Mesendoderm (in vitro differentiated cells): Measurements from ENCODE around the gene PCDHGB1.

Experiments
- DNase-seq: peaks from one replicate; pipeline ENCODE4 v3.0.0; 2013
- H2AK5ac ChIP-seq: 2 replicates; pipeline ENCODE4 v1.6.1; 2013; ENCODE audit warnings: low read length, inconsistent platforms
- H2BK120ac ChIP-seq: 2 replicates; pipeline ENCODE4 v1.6.1; 2013; ENCODE audit warnings: low read depth, mild to moderate bottlenecking, low read length, moderate library complexity, mixed read lengths
- H2BK15ac ChIP-seq: replicated peaks from 2 replicates; pipeline ENCODE4 v1.6.1; 2013; ENCODE audit warnings: low read depth, mild to moderate bottlenecking, moderate library complexity
- H2BK5ac ChIP-seq: 2 replicates; pipeline ENCODE4 v1.6.1; 2013; ENCODE audit warnings: low read length, inconsistent platforms
- H3K18ac ChIP-seq: 2 replicates; pipeline ENCODE4 v1.6.1; 2013; ENCODE audit warnings: mild to moderate bottlenecking, low read length, mixed read lengths
- H3K23ac ChIP-seq: one replicate; pipeline ENCODE4 v1.6.1; 2013; ENCODE audit warnings: low read length
- H3K27ac ChIP-seq: 2 replicates; pipeline ENCODE4 v1.5.1; 2013; ENCODE audit warnings: low read depth, mild to moderate bottlenecking, inconsistent platforms, low read length, moderate library complexity
- H3K27me3 ChIP-seq: 2 replicates; pipeline ENCODE4 v1.6.1; 2013; ENCODE audit warnings: low read length, control low read depth, mild to moderate bottlenecking, inconsistent platforms; ENCODE audit not compliant: insufficient read depth, poor library complexity
- H3K36me3 ChIP-seq: 2 replicates; pipeline ENCODE4 v1.6.1; 2013; ENCODE audit warnings: low read length, inconsistent platforms; ENCODE audit not compliant: control insufficient read depth, insufficient read depth
- H3K4ac ChIP-seq: one replicate; pipeline ENCODE4 v1.6.1; 2013; ENCODE audit warnings: low read depth, mild to moderate bottlenecking, low read length, moderate library complexity
- H3K4me1 ChIP-seq: 2 replicates; pipeline ENCODE4 v1.6.1; 2013; ENCODE audit warnings: low read depth, low read length, inconsistent platforms; ENCODE audit not compliant: control insufficient read depth
- H3K4me2 ChIP-seq: 2 replicates; pipeline ENCODE4 v1.6.1; 2013; ENCODE audit warnings: low read length
- H3K4me3 ChIP-seq: 2 replicates; pipeline ENCODE4 v1.5.1; 2013; ENCODE audit warnings: mild to moderate bottlenecking, low read length
- H3K56ac ChIP-seq: one replicate; pipeline ENCODE4 v1.6.1; 2013; ENCODE audit warnings: low read length
- H3K79me1 ChIP-seq: 2 replicates; pipeline ENCODE4 v1.6.1; 2013; ENCODE audit warnings: low read length, inconsistent platforms
- H3K79me2 ChIP-seq: 2 replicates; pipeline ENCODE4 v1.6.1; 2013; ENCODE audit warnings: mild to moderate bottlenecking, low read length; ENCODE audit not compliant: control insufficient read depth, insufficient read depth
- H3K9ac ChIP-seq: 2 replicates; pipeline ENCODE4 v1.6.1; 2013; ENCODE audit warnings: low read length, inconsistent platforms
- H4K5ac ChIP-seq: one replicate; pipeline ENCODE4 v1.6.1; 2013; ENCODE audit warnings: low read length
- H4K8ac ChIP-seq: one replicate; pipeline ENCODE4 v1.6.1; 2013; ENCODE audit warnings: low read depth, mild to moderate bottlenecking, control low read depth, low read length, moderate library complexity
- WGBS: extraction: QIAGEN DNeasy Blood & Tissue Kit; methylation state at CpG from one replicate; pipeline ENCODE4 v1.1.7; 2013; ENCODE audit warnings: low lambda C conversion rate, missing lambda C conversion rate; ENCODE audit not compliant: insufficient coverage; ENCODE audit errors: extremely low coverage; 5-methylcytosine and 5-hydroxymethylcytosine counted together

PCDHGB1 gene

DNA sequence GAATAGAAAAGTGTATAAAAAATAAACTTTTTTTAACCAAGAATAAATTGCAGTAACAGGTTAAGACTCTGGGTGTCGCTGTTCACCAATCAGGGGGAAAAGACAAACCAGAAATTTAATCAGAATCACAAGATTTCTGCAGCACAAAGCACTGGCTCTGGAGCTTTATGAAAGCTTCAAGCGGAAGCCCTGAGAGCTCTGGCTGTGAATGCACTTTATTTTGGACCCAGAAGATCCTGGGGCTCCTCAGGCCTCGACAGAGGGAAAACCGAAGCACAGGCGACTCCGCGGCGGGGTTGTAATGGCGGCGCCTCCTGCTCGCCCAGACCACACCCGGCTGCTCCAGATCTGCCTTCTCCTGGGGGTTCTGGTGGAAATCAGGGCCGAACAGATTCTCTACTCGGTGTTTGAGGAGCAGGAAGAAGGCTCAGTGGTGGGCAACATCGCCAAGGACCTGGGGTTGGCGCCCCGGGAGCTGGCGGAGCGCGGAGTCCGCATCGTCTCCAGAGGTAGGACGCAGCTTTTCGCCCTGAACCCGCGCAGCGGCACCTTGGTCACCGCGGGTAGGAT is 5.1 kb downstream of the PCDHGB1 start, which contains the start of gene PCDHGA4:
PCDHGA4 (plus strand) TSS at position 122 of the 570 bp plus-strand sequence; CDS start at position 209, 87 bp downstream.
- no peak within 1 kb of the TSS for H3K18ac ChIP-seq
- no peak within 1 kb of the TSS for H3K4me3 ChIP-seq
- no peak within 1 kb of the TSS for H3K27ac ChIP-seq
- no peak within 1 kb of the TSS for H4K8ac ChIP-seq
- H2AK5ac ChIP-seq: no peak within 1 kb of the TSS
- no peaks in the 10 kb centered on the region for H3K36me3 ChIP-seq
- no peak for DNase-seq
- H3K4me2 ChIP-seq: no peak within 1 kb of the TSS
- no peaks in the 10 kb centered on the region for H3K4me1 ChIP-seq
- H4K5ac ChIP-seq: no peak within 1 kb of the TSS
- H3K56ac ChIP-seq: no peak within 1 kb of the TSS
- H3K79me1 ChIP-seq: no peaks in the 10 kb centered on the region
- H3K4ac ChIP-seq: no peak within 1 kb of the TSS
- no peak within 1 kb of the TSS for H2BK15ac ChIP-seq
- no peak within 1 kb of the TSS for H2BK120ac ChIP-seq
- no CpG with 5 or more reads among the region's 29 CpGs for WGBS
- H3K23ac ChIP-seq: no peak within 1 kb of the TSS
- no peak within 1 kb of the TSS for H2BK5ac ChIP-seq
- H3K79me2 ChIP-seq: no peaks in the 10 kb centered on the region
- no peak within 1 kb of the TSS for H3K9ac ChIP-seq
- H3K27me3 ChIP-seq: no peaks in the 10 kb centered on the region

DNA sequence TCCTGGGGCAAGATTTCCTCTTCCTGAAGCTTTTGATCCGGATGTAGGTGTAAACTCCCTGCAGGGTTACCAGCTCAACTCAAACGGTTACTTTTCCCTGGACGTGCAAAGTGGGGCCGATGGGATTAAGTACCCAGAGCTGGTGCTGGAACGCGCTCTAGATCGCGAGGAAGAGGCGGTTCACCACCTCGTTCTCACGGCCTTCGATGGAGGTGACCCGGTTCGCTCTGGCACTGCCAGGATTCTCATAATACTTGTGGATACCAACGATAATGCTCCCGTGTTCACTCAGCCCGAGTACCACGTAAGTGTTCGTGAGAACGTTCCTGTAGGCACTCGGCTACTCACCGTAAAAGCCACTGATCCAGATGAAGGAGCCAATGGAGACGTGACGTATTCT is 5.7 kb downstream of the PCDHGB1 start:
- Histone ChIP-seq H3K18ac (no peak overlapping the region), H3K9ac (no peak overlapping the region), H2BK15ac (no peak overlapping the region), H3K27ac (no peak overlapping the region), H3K4ac (no peak overlapping the region), H3K27me3 (no peaks in the 10 kb centered on the region), H3K4me3 (no peak overlapping the region), H3K4me2 (no peak overlapping the region), H3K56ac (no peak overlapping the region), H3K4me1 (no peaks in the 10 kb centered on the region), H2AK5ac (no peak overlapping the region), H2BK120ac (no peak overlapping the region), H2BK5ac (no peak overlapping the region), H4K5ac (no peak overlapping the region), H4K8ac (no peak overlapping the region), H3K23ac (no peak overlapping the region), H3K79me2 (no peaks in the 10 kb centered on the region), H3K79me1 (no peaks in the 10 kb centered on the region), H3K36me3 (no peaks in the 10 kb centered on the region)
- no CpG with 5 or more reads among the region's 24 CpGs for WGBS
- DNase-seq: no peak

- H3K27me3 ChIP-seq: no peaks in the 10 kb centered on the region
- no peaks in the 10 kb centered on the region for H3K79me2 ChIP-seq
- no peak overlapping the region for H3K4ac ChIP-seq
- no peaks in the 10 kb centered on the region for H3K36me3 ChIP-seq
- no peak overlapping the region for H4K8ac ChIP-seq
- no peak overlapping the region for H2BK5ac ChIP-seq
- H2AK5ac ChIP-seq: no peak overlapping the region
- no peak overlapping the region for H3K18ac ChIP-seq
- H3K4me3 ChIP-seq: no peak overlapping the region
- H3K27ac ChIP-seq: no peak overlapping the region
- no peak for DNase-seq
- H3K9ac ChIP-seq: no peak overlapping the region
- no peaks in the 10 kb centered on the region for H3K4me1 ChIP-seq
- H3K23ac ChIP-seq: no peak overlapping the region
- no peaks in the 10 kb centered on the region for H3K79me1 ChIP-seq
- H2BK15ac ChIP-seq: no peak overlapping the region
- no peak overlapping the region for H2BK120ac ChIP-seq
- no CpG with 5 or more reads among the region's 5 CpGs for WGBS
- H3K4me2 ChIP-seq: no peak overlapping the region
- no peak overlapping the region for H3K56ac ChIP-seq
- no peak overlapping the region for H4K5ac ChIP-seq
These were observed 6.2 kb downstream of the PCDHGB1 start for GRCh38 chr5:141356133-141356532.

DNA sequence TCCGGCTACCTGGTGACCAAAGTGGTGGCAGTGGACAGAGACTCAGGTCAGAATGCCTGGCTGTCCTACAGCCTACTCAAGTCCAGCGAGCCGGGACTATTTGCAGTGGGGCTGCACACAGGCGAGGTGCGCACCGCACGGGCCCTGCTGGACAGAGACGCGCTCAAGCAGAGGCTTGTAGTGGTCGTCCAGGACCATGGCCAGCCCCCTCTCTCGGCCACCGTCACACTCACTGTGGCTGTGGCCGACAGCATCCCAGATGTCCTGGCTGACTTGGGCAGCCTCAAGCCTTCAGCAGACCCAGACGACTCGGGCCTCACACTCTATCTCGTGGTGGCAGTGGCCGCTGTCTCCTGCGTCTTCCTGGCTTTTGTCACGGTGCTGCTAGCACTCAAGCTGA is 7.1 kb downstream of the PCDHGB1 start:
- Histone ChIP-seq H3K56ac (no peak overlapping the region), H2BK5ac (no peak overlapping the region), H3K23ac (no peak overlapping the region), H2BK120ac (no peak overlapping the region), H3K18ac (no peak overlapping the region), H4K8ac (no peak overlapping the region), H3K4ac (no peak overlapping the region), H2BK15ac (no peak overlapping the region), H4K5ac (no peak overlapping the region), H3K4me1 (no peaks in the 10 kb centered on the region), H3K79me2 (no peaks in the 10 kb centered on the region), H3K36me3 (no peaks in the 10 kb centered on the region), H2AK5ac (no peak overlapping the region), H3K4me3 (no peak overlapping the region), H3K79me1 (no peaks in the 10 kb centered on the region), H3K27ac (no peak overlapping the region), H3K9ac (no peak overlapping the region), H3K4me2 (no peak overlapping the region), H3K27me3 (no peaks in the 10 kb centered on the region)
- DNase-seq: no peak
- no CpG with 5 or more reads among the region's 19 CpGs for WGBS

GRCh38 chr5:141359790-141360426 is 10.0 kb downstream of the PCDHGB1 start, which contains the start of gene PCDHGB2:
PCDHGB2 (plus strand) TSS chr5:141359994; CDS start chr5:141360136, 142 bp downstream.
- no peak within 1 kb of the TSS for H2BK120ac ChIP-seq
- no peak within 1 kb of the TSS for H2BK15ac ChIP-seq
- H3K9ac ChIP-seq: no peak within 1 kb of the TSS
- H3K36me3 ChIP-seq: no peaks in the 10 kb centered on the region
- H3K27me3 ChIP-seq: no peaks in the 10 kb centered on the region
- H3K56ac ChIP-seq: no peak within 1 kb of the TSS
- no CpG with 5 or more reads among the region's 24 CpGs for WGBS
- H4K5ac ChIP-seq: no peak within 1 kb of the TSS
- peak; percentile 73 for DNase-seq
- H3K27ac ChIP-seq: no peak within 1 kb of the TSS
- no peak within 1 kb of the TSS for H3K18ac ChIP-seq
- no peak within 1 kb of the TSS for H3K23ac ChIP-seq
- no peak within 1 kb of the TSS for H2BK5ac ChIP-seq
- H3K79me2 ChIP-seq: no peaks in the 10 kb centered on the region
- H2AK5ac ChIP-seq: no peak within 1 kb of the TSS
- H3K4ac ChIP-seq: no peak within 1 kb of the TSS
- H3K4me3 ChIP-seq: no peak within 1 kb of the TSS
- H3K4me1 ChIP-seq: no peaks in the 10 kb centered on the region
- H3K79me1 ChIP-seq: no peaks in the 10 kb centered on the region
- H4K8ac ChIP-seq: no peak within 1 kb of the TSS
- no peak within 1 kb of the TSS for H3K4me2 ChIP-seq

DNA sequence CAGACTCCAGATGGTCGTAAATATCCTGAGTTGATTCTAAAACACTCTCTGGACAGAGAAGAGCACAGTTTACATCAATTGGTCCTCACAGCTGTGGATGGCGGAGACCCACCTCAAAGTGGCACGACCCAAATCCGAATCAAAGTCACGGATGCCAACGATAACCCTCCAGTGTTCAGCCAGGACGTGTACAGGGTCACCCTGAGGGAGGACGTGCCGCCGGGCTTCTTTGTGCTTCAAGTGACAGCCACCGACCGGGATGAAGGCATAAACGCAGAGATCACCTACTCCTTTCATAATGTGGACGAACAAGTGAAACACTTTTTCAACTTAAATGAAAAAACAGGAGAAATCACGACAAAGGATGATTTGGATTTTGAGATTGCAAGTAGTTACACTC is 10.8 kb downstream of the PCDHGB1 start:
- Histone ChIP-seq H3K4ac (no peak overlapping the region), H2AK5ac (no peak overlapping the region), H3K79me1 (no peaks in the 10 kb centered on the region), H3K23ac (no peak overlapping the region), H4K5ac (no peak overlapping the region), H3K27ac (no peak overlapping the region), H3K27me3 (no peaks in the 10 kb centered on the region), H2BK15ac (no peak overlapping the region), H4K8ac (no peak overlapping the region), H2BK120ac (no peak overlapping the region), H3K79me2 (no peaks in the 10 kb centered on the region), H2BK5ac (no peak overlapping the region), H3K4me3 (no peak overlapping the region), H3K18ac (no peak overlapping the region), H3K56ac (no peak overlapping the region), H3K36me3 (no peaks in the 10 kb centered on the region), H3K4me2 (no peak overlapping the region), H3K4me1 (no peaks in the 10 kb centered on the region), H3K9ac (no peak overlapping the region)
- no CpG with 5 or more reads among the region's 15 CpGs for WGBS
- DNase-seq: no peak
